ENCODE measurements around the gene TULP4.

DNA sequence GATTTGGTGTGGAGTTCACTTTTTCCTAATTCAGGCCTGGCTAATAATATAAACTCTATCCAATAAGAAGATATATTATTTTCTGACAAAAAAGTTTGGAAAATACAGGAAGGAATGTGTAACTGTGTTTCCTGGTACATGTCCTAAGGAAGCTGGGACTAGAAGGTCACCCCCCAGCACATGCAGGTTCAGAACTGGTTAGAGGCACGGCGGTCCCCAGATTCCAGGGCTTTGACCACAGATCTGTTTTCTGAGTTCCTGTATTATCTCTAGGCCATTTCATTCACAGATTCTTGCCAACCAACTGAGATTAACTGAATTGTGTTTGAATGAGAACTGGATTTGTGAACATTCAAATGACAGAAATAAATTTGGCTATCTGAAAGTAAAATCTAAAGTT lies 94.5 kb downstream of the TULP4 start:
- TF ChIP-seq POLR2A (IDR thresholded peaks at IDR 0.05), result no peak
- TF ChIP-seq, protein P1, sequence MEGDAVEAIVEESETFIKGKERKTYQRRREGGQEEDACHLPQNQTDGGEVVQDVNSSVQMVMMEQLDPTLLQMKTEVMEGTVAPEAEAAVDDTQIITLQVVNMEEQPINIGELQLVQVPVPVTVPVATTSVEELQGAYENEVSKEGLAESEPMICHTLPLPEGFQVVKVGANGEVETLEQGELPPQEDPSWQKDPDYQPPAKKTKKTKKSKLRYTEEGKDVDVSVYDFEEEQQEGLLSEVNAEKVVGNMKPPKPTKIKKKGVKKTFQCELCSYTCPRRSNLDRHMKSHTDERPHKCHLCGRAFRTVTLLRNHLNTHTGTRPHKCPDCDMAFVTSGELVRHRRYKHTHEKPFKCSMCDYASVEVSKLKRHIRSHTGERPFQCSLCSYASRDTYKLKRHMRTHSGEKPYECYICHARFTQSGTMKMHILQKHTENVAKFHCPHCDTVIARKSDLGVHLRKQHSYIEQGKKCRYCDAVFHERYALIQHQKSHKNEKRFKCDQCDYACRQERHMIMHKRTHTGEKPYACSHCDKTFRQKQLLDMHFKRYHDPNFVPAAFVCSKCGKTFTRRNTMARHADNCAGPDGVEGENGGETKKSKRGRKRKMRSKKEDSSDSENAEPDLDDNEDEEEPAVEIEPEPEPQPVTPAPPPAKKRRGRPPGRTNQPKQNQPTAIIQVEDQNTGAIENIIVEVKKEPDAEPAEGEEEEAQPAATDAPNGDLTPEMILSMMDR (IDR thresholded peaks at IDR 0.05), result no peak
